Measurements from ENCODE around the gene SS18L1.

SS18L1 gene

GRCh38 chr20:62167474-62167873 is 23.9 kb downstream of the SS18L1 start:
- no peak for TF ChIP-seq CTCF (conservative IDR thresholded peaks at IDR 0.05; ENCODE audit: low read depth, low read length)
- no peak overlapping the region for H3K4me3 ChIP-seq (ENCODE audit: low read depth, low read length)
- no peak for DNase-seq (ENCODE audit: low read depth)

DNA sequence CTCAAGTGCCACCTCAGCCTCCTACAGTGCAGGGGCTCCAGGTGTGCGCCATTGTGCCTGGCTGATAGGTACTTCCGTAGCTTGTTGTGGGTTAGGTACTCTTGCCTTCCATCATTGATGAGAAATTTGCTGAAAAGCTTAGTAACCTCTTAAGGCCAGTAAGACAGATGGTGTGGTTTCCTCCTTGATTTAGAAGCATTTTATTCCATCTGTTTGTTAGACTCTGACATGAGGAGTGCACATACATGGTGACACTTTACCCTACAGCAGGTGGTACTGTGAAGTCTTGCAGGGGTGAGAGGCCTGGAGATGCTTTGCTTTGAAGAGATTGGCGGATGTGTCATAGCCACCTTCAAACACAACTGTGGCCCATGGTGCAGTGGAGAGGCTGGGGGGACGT is 24.5 kb downstream of the SS18L1 start:
- no peak for TF ChIP-seq CTCF (conservative IDR thresholded peaks at IDR 0.05; ENCODE audit: low read depth, low read length)
- no peak for DNase-seq (ENCODE audit: low read depth)
- no peak overlapping the region for H3K4me3 ChIP-seq (ENCODE audit: low read depth, low read length)

- TF ChIP-seq CTCF (conservative IDR thresholded peaks at IDR 0.05; ENCODE audit: low read depth, low read length) = no peak
- no peak overlapping the region for H3K4me3 ChIP-seq (ENCODE audit: low read depth, low read length)
- no peak for DNase-seq (ENCODE audit: low read depth)
These were observed 25.4 kb downstream of the SS18L1 start for GRCh38 chr20:62168890-62169435.

DNA sequence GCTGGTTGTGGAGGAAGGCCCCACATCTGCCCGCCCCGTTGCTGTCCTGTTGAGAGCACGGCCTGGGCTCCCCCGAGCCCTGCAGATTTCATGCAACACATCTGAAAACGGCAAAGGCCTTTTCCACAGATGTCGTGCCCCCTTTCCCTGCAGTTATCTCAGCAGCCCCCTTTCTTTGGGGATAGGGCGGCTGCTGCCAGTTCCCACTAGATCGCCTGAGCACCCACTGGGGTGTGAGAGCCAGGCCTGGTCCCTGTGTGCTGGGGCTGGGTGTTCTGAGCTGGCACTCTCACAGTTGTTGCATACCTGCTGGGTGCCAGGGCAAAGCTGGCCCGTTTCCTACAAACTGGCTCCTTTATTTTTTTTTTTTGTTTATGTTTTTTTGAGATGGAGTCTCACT is 27.0 kb downstream of the SS18L1 start:
- DNase-seq (ENCODE audit: low read depth) = no peak
- no peak overlapping the region for H3K4me3 ChIP-seq (ENCODE audit: low read depth, low read length)
- no peak for TF ChIP-seq CTCF (conservative IDR thresholded peaks at IDR 0.05; ENCODE audit: low read depth, low read length)

DNA sequence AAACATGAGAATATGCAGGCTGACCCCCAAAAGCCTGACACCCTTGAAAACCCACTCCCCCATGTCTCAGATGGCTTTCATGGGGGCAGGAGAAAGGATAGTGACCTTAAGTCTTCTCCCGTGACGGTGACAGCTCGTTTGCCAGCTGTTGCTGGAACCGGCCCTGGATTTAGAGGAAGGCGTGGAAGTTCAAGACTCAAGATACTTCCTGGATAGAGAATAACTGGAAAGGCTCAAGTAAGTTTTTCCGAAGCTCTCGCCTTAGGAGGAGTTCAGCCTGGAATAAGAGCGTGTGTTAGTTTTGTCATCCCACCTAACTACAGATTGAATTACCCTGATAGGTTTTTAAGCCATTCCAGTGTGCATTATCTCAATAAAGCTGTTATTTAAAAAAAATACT is 27.7 kb downstream of the SS18L1 start:
- DNase-seq (ENCODE audit: low read depth) = no peak
- no peak overlapping the region for H3K4me3 ChIP-seq (ENCODE audit: low read depth, low read length)
- no peak for TF ChIP-seq CTCF (conservative IDR thresholded peaks at IDR 0.05; ENCODE audit: low read depth, low read length)

- TF ChIP-seq CTCF (conservative IDR thresholded peaks at IDR 0.05; ENCODE audit: low read depth, low read length) = no peak
- H3K4me3 ChIP-seq (ENCODE audit: low read depth, low read length) = no peak overlapping the region
- no peak for DNase-seq (ENCODE audit: low read depth)
These were observed 29.1 kb downstream of the SS18L1 start for GRCh38 chr20:62172666-62173065.

GRCh38 chr20:62174021-62174804 is 30.6 kb downstream of the SS18L1 start:
- H3K4me3 ChIP-seq (ENCODE audit: low read depth, low read length) = no peak overlapping the region
- no peak for TF ChIP-seq CTCF (conservative IDR thresholded peaks at IDR 0.05; ENCODE audit: low read depth, low read length)
- no peak for DNase-seq (ENCODE audit: low read depth)

Measured in choroid plexus epithelial cell (primary cell).